ENCODE results near the gene KPNA6. TPM values are rescaled to one million over a fixed set of nuclear protein-coding genes. Genes with fewer than 3 reads are reported as not detected.
A peak's percentile ranks its signal among the peaks of the same experiment; 100 is the strongest.

KPNA6 gene
- total and polyA plus RNA-seq, 9 of the 15 experiments (the other 6 are each of a cell fraction or from before 2014, with no cell fraction given): 20.1 to 54.6 (median 32.2) TPM

GRCh38 chr1:32200226-32201010, 92.6 kb downstream of the KPNA6 start, which contains the start of gene CCDC28B (continued):
- TF ChIP-seq, protein P1, sequence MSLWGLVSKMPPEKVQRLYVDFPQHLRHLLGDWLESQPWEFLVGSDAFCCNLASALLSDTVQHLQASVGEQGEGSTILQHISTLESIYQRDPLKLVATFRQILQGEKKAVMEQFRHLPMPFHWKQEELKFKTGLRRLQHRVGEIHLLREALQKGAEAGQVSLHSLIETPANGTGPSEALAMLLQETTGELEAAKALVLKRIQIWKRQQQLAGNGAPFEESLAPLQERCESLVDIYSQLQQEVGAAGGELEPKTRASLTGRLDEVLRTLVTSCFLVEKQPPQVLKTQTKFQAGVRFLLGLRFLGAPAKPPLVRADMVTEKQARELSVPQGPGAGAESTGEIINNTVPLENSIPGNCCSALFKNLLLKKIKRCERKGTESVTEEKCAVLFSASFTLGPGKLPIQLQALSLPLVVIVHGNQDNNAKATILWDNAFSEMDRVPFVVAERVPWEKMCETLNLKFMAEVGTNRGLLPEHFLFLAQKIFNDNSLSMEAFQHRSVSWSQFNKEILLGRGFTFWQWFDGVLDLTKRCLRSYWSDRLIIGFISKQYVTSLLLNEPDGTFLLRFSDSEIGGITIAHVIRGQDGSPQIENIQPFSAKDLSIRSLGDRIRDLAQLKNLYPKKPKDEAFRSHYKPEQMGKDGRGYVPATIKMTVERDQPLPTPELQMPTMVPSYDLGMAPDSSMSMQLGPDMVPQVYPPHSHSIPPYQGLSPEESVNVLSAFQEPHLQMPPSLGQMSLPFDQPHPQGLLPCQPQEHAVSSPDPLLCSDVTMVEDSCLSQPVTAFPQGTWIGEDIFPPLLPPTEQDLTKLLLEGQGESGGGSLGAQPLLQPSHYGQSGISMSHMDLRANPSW (CRISPR knock-in tag; IDR thresholded peaks at IDR 0.05): no peak
- TF ChIP-seq, protein P2, sequence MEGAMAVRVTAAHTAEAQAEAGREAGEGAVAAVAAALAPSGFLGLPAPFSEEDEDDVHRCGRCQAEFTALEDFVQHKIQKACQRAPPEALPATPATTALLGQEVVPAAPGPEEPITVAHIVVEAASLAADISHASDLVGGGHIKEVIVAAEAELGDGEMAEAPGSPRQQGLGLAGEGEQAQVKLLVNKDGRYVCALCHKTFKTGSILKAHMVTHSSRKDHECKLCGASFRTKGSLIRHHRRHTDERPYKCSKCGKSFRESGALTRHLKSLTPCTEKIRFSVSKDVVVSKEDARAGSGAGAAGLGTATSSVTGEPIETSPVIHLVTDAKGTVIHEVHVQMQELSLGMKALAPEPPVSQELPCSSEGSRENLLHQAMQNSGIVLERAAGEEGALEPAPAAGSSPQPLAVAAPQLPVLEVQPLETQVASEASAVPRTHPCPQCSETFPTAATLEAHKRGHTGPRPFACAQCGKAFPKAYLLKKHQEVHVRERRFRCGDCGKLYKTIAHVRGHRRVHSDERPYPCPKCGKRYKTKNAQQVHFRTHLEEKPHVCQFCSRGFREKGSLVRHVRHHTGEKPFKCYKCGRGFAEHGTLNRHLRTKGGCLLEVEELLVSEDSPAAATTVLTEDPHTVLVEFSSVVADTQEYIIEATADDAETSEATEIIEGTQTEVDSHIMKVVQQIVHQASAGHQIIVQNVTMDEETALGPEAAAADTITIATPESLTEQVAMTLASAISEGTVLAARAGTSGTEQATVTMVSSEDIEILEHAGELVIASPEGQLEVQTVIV (CRISPR knock-in tag; IDR thresholded peaks at IDR 0.05; ENCODE audit: borderline replicate concordance): no peak; the same call in 1 of the 2 replicates
- TF ChIP-seq KAT2B (IDR thresholded peaks at IDR 0.05; ENCODE audit: low read depth, low read length): no peak
- TF ChIP-seq ZNF316 (IDR thresholded peaks at IDR 0.05): no peak
- peak; percentile 14 for TF ChIP-seq POLR2B (IDR thresholded peaks at IDR 0.05; ENCODE audit: low read depth, partially characterized antibody)
- TF ChIP-seq SUPT5H (IDR thresholded peaks at IDR 0.05): no peak
- TF ChIP-seq EZH2 (IDR thresholded peaks at IDR 0.05; ENCODE audit: borderline replicate concordance, low read depth, low read length): no peak
- TF ChIP-seq HMGN3 (IDR thresholded peaks at IDR 0.05; ENCODE audit: borderline replicate concordance, extremely low read depth, insufficient read length, low read depth, low read length): peak; percentile 29
- TF ChIP-seq ZBTB1 (CRISPR knock-in tag; IDR thresholded peaks at IDR 0.05; ENCODE audit: borderline replicate concordance, low read depth): 0 out of 2 replicates have a peak, but pooled peaks have one; percentile 30
- TF ChIP-seq MAFF (IDR thresholded peaks at IDR 0.05; ENCODE audit: low read length): 0 out of 2 replicates have a peak, but pooled peaks have one; percentile 0
- TF ChIP-seq, protein P3, sequence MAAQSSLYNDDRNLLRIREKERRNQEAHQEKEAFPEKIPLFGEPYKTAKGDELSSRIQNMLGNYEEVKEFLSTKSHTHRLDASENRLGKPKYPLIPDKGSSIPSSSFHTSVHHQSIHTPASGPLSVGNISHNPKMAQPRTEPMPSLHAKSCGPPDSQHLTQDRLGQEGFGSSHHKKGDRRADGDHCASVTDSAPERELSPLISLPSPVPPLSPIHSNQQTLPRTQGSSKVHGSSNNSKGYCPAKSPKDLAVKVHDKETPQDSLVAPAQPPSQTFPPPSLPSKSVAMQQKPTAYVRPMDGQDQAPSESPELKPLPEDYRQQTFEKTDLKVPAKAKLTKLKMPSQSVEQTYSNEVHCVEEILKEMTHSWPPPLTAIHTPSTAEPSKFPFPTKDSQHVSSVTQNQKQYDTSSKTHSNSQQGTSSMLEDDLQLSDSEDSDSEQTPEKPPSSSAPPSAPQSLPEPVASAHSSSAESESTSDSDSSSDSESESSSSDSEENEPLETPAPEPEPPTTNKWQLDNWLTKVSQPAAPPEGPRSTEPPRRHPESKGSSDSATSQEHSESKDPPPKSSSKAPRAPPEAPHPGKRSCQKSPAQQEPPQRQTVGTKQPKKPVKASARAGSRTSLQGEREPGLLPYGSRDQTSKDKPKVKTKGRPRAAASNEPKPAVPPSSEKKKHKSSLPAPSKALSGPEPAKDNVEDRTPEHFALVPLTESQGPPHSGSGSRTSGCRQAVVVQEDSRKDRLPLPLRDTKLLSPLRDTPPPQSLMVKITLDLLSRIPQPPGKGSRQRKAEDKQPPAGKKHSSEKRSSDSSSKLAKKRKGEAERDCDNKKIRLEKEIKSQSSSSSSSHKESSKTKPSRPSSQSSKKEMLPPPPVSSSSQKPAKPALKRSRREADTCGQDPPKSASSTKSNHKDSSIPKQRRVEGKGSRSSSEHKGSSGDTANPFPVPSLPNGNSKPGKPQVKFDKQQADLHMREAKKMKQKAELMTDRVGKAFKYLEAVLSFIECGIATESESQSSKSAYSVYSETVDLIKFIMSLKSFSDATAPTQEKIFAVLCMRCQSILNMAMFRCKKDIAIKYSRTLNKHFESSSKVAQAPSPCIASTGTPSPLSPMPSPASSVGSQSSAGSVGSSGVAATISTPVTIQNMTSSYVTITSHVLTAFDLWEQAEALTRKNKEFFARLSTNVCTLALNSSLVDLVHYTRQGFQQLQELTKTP (IDR thresholded peaks at IDR 0.05; ENCODE audit: low read depth in 1 of 2, partially characterized antibody in 2 of 2): peak; percentile 34 to 37
- no peak for TF ChIP-seq EWSR1 (IDR thresholded peaks at IDR 0.05; ENCODE audit: borderline replicate concordance, low read depth, partially characterized antibody)
- TF ChIP-seq KLF6 (CRISPR knock-in tag; IDR thresholded peaks at IDR 0.05; ENCODE audit: borderline replicate concordance): no peak
- TF ChIP-seq SNIP1 (IDR thresholded peaks at IDR 0.05; ENCODE audit: low read depth): no peak
- TF ChIP-seq ZNF408 (CRISPR knock-in tag; IDR thresholded peaks at IDR 0.05; ENCODE audit: low read depth): no peak
- TF ChIP-seq CAMTA2 (CRISPR knock-in tag; conservative IDR thresholded peaks at IDR 0.05): no peak
- TF ChIP-seq NONO (IDR thresholded peaks at IDR 0.05; ENCODE audit: low read depth in 2 of 2, low read length in 1 of 2): 0 out of 4 replicates have a peak, but pooled peaks of 1 of the 2 experiments have one; percentile 13
- TF ChIP-seq ZNF431 (CRISPR knock-in tag; IDR thresholded peaks at IDR 0.05): peak; percentile 66
